Astrocyte (in vitro differentiated cells and primary cell): ENCODE results near the gene KCNMB4. TPM values are rescaled to one million over a fixed set of nuclear protein-coding genes. Genes with fewer than 3 reads are reported as not detected.

ENCODE experiments used
- DNase-seq: peaks from one replicate; pipeline ENCODE4 v3.0.0-alpha.2; 2010; ENCODE audit warnings: low read depth
- FAIRE-seq: peaks from 2 replicates; lab custom pipeline; 2011; peaks lifted over from hg19 to GRCh38; lab: Jason Lieb, UNC
- H2AFZ ChIP-seq: 2 replicates; pipeline ENCODE4 v1.6.0; 2012; ENCODE audit warnings: low read depth, low read length, inconsistent platforms
- H3K27ac ChIP-seq: 2 replicates; pipeline ENCODE4 v1.5.1; 2011; ENCODE audit warnings: low read depth, low read length, inconsistent platforms
- H3K27me3 ChIP-seq: 2 replicates; pipeline ENCODE4 v1.6.0; 2011; ENCODE audit warnings: low read length, inconsistent platforms; ENCODE audit not compliant: insufficient read depth
- H3K36me3 ChIP-seq: 2 replicates; pipeline ENCODE4 v1.5.1; 2011; ENCODE audit warnings: low read length, inconsistent platforms; ENCODE audit not compliant: insufficient read depth
- H3K4me1 ChIP-seq: 2 replicates; pipeline ENCODE4 v1.5.1; 2011; ENCODE audit warnings: low read length, inconsistent platforms; ENCODE audit not compliant: insufficient read depth
- H3K4me2 ChIP-seq: 2 replicates; pipeline ENCODE4 v1.6.0; 2012; ENCODE audit warnings: low read length, inconsistent platforms
- H3K4me3 ChIP-seq: 2 replicates; pipeline ENCODE4 v1.5.1; 2011; ENCODE audit warnings: low read depth, mild to moderate bottlenecking, low read length, inconsistent platforms; ENCODE audit not compliant: insufficient read depth
- H3K79me2 ChIP-seq: 2 replicates; pipeline ENCODE4 v1.6.0; 2012; ENCODE audit warnings: mild to moderate bottlenecking, low read length, inconsistent platforms; ENCODE audit not compliant: insufficient read depth
- H3K9ac ChIP-seq: 2 replicates; pipeline ENCODE4 v1.6.0; 2012; ENCODE audit warnings: mild to moderate bottlenecking, low read length, inconsistent platforms
- H3K9me3 ChIP-seq: 2 replicates; pipeline ENCODE4 v1.5.1; 2012; ENCODE audit warnings: low read depth, mild to moderate bottlenecking, low read length, inconsistent platforms; ENCODE audit not compliant: insufficient read depth
- H4K20me1 ChIP-seq: 2 replicates; pipeline ENCODE4 v1.6.0; 2012; ENCODE audit warnings: low read length, inconsistent platforms; ENCODE audit not compliant: insufficient read depth
- H3K27ac Mint-ChIP-seq: one replicate; pipeline ENCODE4 v1.8.0; 2021; ENCODE audit warnings: mild to moderate bottlenecking, mixed read lengths; ENCODE audit not compliant: unreplicated experiment
- H3K27me3 Mint-ChIP-seq: one replicate; pipeline ENCODE4 v1.8.0; 2021; ENCODE audit warnings: low read depth, mixed read lengths; ENCODE audit not compliant: unreplicated experiment
- H3K36me3 Mint-ChIP-seq: one replicate; pipeline ENCODE4 v1.8.0; 2021; ENCODE audit warnings: low read depth, mixed read lengths; ENCODE audit not compliant: unreplicated experiment
- H3K4me1 Mint-ChIP-seq: one replicate; pipeline ENCODE4 v1.8.0; 2021; ENCODE audit warnings: low read depth, mixed read lengths; ENCODE audit not compliant: unreplicated experiment
- H3K4me3 Mint-ChIP-seq: one replicate; pipeline ENCODE4 v1.8.0; 2021; ENCODE audit warnings: mild to moderate bottlenecking, moderate library complexity, mixed read lengths; ENCODE audit not compliant: unreplicated experiment
- H3K9me3 Mint-ChIP-seq: one replicate; pipeline ENCODE4 v1.8.0; 2021; ENCODE audit warnings: mild to moderate bottlenecking, mixed read lengths; ENCODE audit not compliant: unreplicated experiment
- CTCF ChIP-seq: IDR thresholded peaks from 2 replicates; pipeline ENCODE4 v1.5.1; 2011; ENCODE audit warnings: low read depth, mild to moderate bottlenecking, inconsistent platforms, low read length, moderate library complexity; ENCODE audit not compliant: insufficient read depth
- EZH2 ChIP-seq: IDR thresholded peaks from 2 replicates; pipeline ENCODE4 v1.6.1; 2012; ENCODE audit warnings: mild to moderate bottlenecking, low read length, inconsistent platforms; ENCODE audit not compliant: insufficient read depth
- total RNA-seq: library from RNA; stranded (reverse); gene quantifications from 2 replicates; pipeline ENCODE4 v1.2.1, GENCODE V29; 2021

The KCNMB4 gene
- total RNA-seq, 1 donor from 2014 or later = 8.3 TPM

- H4K20me1 ChIP-seq = peaks cover 30% of the 10 kb centered on the region
Measured at GRCh38 chr12:70319605-70320004, 46.5 kb upstream of the KCNMB4 start.

GRCh38 chr12:70321191-70321590, 44.9 kb upstream of the KCNMB4 start:
- DNase-seq = no peak
- no peaks in the 10 kb centered on the region for H3K9me3 ChIP-seq
- peaks cover 4% of the 10 kb centered on the region for H3K4me1 ChIP-seq
- Mint-ChIP-seq H3K36me3 (peaks cover 9% of the 10 kb centered on the region), H3K27ac (no peak overlapping the region), H3K4me1 (peaks cover 4% of the 10 kb centered on the region), H3K27me3 (no peaks in the 10 kb centered on the region), H3K9me3 (no peaks in the 10 kb centered on the region), H3K4me3 (no peak overlapping the region)
- H3K27ac ChIP-seq = no peak overlapping the region
- no peak overlapping the region for H3K4me3 ChIP-seq
- H3K27me3 ChIP-seq = no peaks in the 10 kb centered on the region
- H3K4me2 ChIP-seq = no peak overlapping the region
- FAIRE-seq = no peak
- H2AFZ ChIP-seq = no peak overlapping the region
- TF ChIP-seq EZH2 (no peak), CTCF (no peak)
- H3K9ac ChIP-seq = no peak overlapping the region
- peaks cover 18% of the 10 kb centered on the region for H3K79me2 ChIP-seq
- peaks cover 3% of the 10 kb centered on the region for H3K36me3 ChIP-seq
- peaks cover 24% of the 10 kb centered on the region for H4K20me1 ChIP-seq

More at GRCh38 chr12:70319605-70320004, 46.5 kb upstream of the KCNMB4 start:
- Histone ChIP-seq H3K9me3 (no peaks in the 10 kb centered on the region), H3K27me3 (no peaks in the 10 kb centered on the region), H2AFZ (no peak overlapping the region), H3K36me3 (no peaks in the 10 kb centered on the region), H3K4me1 (peaks cover 4% of the 10 kb centered on the region), H3K4me3 (no peak overlapping the region), H3K79me2 (peaks cover 31% of the 10 kb centered on the region), H3K4me2 (no peak overlapping the region), H3K27ac (no peak overlapping the region), H3K9ac (no peak overlapping the region)
- DNase-seq (no peak), FAIRE-seq (no peak)
- H3K36me3 Mint-ChIP-seq = peaks cover 10% of the 10 kb centered on the region
- H3K4me3 Mint-ChIP-seq = no peak overlapping the region
- no peaks in the 10 kb centered on the region for H3K9me3 Mint-ChIP-seq
- no peak for TF ChIP-seq CTCF
- no peak for TF ChIP-seq EZH2
- H3K27ac Mint-ChIP-seq = no peak overlapping the region
- H3K27me3 Mint-ChIP-seq = no peaks in the 10 kb centered on the region
- peaks cover 4% of the 10 kb centered on the region for H3K4me1 Mint-ChIP-seq

- TF ChIP-seq CTCF (no peak), EZH2 (no peak)
- Mint-ChIP-seq H3K27ac (no peak overlapping the region), H3K27me3 (no peaks in the 10 kb centered on the region), H3K36me3 (peaks cover 9% of the 10 kb centered on the region), H3K9me3 (no peaks in the 10 kb centered on the region), H3K4me1 (peaks cover 2% of the 10 kb centered on the region), H3K4me3 (no peak overlapping the region)
- no peak for DNase-seq
- Histone ChIP-seq H3K36me3 (peaks cover 7% of the 10 kb centered on the region), H3K79me2 (no peaks in the 10 kb centered on the region), H3K4me3 (no peak overlapping the region), H3K27ac (no peak overlapping the region), H3K4me2 (no peak overlapping the region), H3K9me3 (no peaks in the 10 kb centered on the region), H3K4me1 (no peaks in the 10 kb centered on the region), H3K9ac (no peak overlapping the region), H3K27me3 (no peaks in the 10 kb centered on the region), H4K20me1 (peaks cover 20% of the 10 kb centered on the region), H2AFZ (no peak overlapping the region)
- FAIRE-seq = no peak
Measured at GRCh38 chr12:70327541-70327940, 38.5 kb upstream of the KCNMB4 start.
